Kidney (tissue), 14 donors: Measurements from ENCODE around the gene CX3CR1. TPM values are rescaled to one million over a fixed set of nuclear protein-coding genes. Genes with fewer than 3 reads are reported as not detected.

Experiments used
- DNase-seq, 5 donors: peaks; one replicate each; pipeline ENCODE4 v3.0.0-alpha.2; 2013 to 2020
- FAIRE-seq: peaks from 2 replicates; lab custom pipeline; 2012; peaks lifted over from hg19 to GRCh38; lab: Jason Lieb, UNC
- H3K27ac ChIP-seq, 2 donors: one replicate each; pipeline ENCODE4 v1.7.0; 2013; ENCODE audit warnings: low read depth in 2 of 2, low read length in 2 of 2, inconsistent platforms in 1 of 2
- H3K27me3 ChIP-seq: one replicate; pipeline ENCODE4 v1.7.1; 2013; ENCODE audit warnings: low read length, inconsistent platforms; ENCODE audit not compliant: control insufficient read depth, insufficient read depth
- H3K36me3 ChIP-seq, 3 donors: one replicate each; pipeline versions ENCODE4 v1.7.0 to v1.7.1; 2013; ENCODE audit warnings: low read length in 3 of 3, control low read depth in 1 of 3, inconsistent platforms in 1 of 3; ENCODE audit not compliant: insufficient read depth in 3 of 3, control insufficient read depth in 2 of 3
- H3K4me1 ChIP-seq, 3 donors: one replicate each; pipeline versions ENCODE4 v1.7.0 to v1.7.1; 2013; ENCODE audit warnings: low read length in 3 of 3, inconsistent platforms in 1 of 3, low read depth in 1 of 3; ENCODE audit not compliant: control insufficient read depth in 2 of 3, insufficient read depth in 2 of 3
- H3K4me3 ChIP-seq, 3 donors: one replicate each; pipeline versions ENCODE4 v1.7.0 to v1.8.1; 2013; ENCODE audit warnings: low read length in 3 of 3, control low read depth in 1 of 3, inconsistent platforms in 1 of 3
- H3K9ac ChIP-seq, 3 donors: one replicate each; pipeline versions ENCODE4 v1.7.0 to v1.7.1; 2013; ENCODE audit warnings: low read length in 3 of 3, control low read depth in 1 of 3, inconsistent platforms in 1 of 3
- H3K9me3 ChIP-seq, 3 donors: one replicate each; pipeline versions ENCODE4 v1.7.0 to v1.7.1; 2013; ENCODE audit warnings: low read length in 3 of 3, control low read depth in 1 of 3, inconsistent platforms in 1 of 3; ENCODE audit not compliant: control insufficient read depth in 2 of 3, insufficient read depth in 1 of 3
- intact Hi-C: fragments of 100-400 bp; cut with DNase I; formaldehyde crosslinking; loops from one replicate; pipeline ENCODE4 v1.11.1; 2022
- polyA plus RNA-seq: library from polyadenylated mRNA; stranded (reverse); fragments of 350-450 nt; fragmentation: Illumina TruSeq; extraction: RNeasy Lipid Tissue Mini Kit (QIAGEN cat#74804); gene quantifications from one replicate; pipeline ENCODE4 v1.2.3, GENCODE V29; 2014; ENCODE audit warnings: low read depth, low replicate concordance; ENCODE audit not compliant: insufficient read depth
- total RNA-seq: library from RNA; stranded (reverse); fragmentation: NEBNext Ultra II Directional; extraction: Animal tissue kit (Norgen Biotek cat#: 25700); gene quantifications from one replicate; pipeline ENCODE4 v1.2.1, GENCODE V29; 2021
- TF ChIP-seq, protein P1 (sequence below): IDR thresholded peaks from 3 replicates; pipeline ENCODE4 v1.5.1; 2012; ENCODE audit warnings: mild to moderate bottlenecking, moderate library complexity, borderline replicate concordance; ENCODE audit not compliant: insufficient read depth; ENCODE audit errors: extremely low read depth
- donor health status: control.
- donor health status: control.
- donor health status: control.
- donor health status: control.
- donor health status: control.
- donor health status: DM: yes; HTN: yes; CAD: no.
- donor health status: Normal renal cell carcinoma (clear cell type).

Gene CX3CR1
- total and polyA plus RNA-seq, 2 donors from 2014 or later, result 0.99 to 4.4 TPM

DNA sequence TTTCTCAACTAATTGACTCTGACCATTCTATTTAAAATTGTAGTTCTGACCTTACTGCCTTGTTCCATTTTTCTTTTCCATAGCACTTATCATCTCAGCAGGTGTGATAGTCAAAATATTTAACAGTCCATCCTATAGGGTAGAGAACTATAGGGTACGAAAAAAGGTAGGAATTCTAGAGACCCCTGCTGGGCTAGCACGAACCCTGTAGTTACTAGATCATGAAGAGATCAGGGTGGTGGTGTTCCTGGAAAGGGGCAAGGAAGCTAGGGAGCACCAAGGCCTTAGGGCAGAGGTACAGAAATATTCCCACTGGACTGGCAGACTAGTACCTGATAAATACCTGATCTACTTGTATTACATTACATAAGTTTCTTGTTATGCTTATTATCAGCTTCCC, 55.5 kb downstream of the CX3CR1 start:
- FAIRE-seq (no peak), DNase-seq (no peak)
- Histone ChIP-seq H3K27ac (no peak overlapping the region), H3K4me3 (no peak overlapping the region), H3K4me1 (no peaks in the 10 kb centered on the region), H3K9ac (no peak overlapping the region), H3K27me3 (no peaks in the 10 kb centered on the region), H3K9me3 (no peaks in the 10 kb centered on the region), H3K36me3 (no peaks in the 10 kb centered on the region)
- intact Hi-C loops, result no loop called here
- TF ChIP-seq, protein P1, sequence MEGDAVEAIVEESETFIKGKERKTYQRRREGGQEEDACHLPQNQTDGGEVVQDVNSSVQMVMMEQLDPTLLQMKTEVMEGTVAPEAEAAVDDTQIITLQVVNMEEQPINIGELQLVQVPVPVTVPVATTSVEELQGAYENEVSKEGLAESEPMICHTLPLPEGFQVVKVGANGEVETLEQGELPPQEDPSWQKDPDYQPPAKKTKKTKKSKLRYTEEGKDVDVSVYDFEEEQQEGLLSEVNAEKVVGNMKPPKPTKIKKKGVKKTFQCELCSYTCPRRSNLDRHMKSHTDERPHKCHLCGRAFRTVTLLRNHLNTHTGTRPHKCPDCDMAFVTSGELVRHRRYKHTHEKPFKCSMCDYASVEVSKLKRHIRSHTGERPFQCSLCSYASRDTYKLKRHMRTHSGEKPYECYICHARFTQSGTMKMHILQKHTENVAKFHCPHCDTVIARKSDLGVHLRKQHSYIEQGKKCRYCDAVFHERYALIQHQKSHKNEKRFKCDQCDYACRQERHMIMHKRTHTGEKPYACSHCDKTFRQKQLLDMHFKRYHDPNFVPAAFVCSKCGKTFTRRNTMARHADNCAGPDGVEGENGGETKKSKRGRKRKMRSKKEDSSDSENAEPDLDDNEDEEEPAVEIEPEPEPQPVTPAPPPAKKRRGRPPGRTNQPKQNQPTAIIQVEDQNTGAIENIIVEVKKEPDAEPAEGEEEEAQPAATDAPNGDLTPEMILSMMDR, result no peak

DNA sequence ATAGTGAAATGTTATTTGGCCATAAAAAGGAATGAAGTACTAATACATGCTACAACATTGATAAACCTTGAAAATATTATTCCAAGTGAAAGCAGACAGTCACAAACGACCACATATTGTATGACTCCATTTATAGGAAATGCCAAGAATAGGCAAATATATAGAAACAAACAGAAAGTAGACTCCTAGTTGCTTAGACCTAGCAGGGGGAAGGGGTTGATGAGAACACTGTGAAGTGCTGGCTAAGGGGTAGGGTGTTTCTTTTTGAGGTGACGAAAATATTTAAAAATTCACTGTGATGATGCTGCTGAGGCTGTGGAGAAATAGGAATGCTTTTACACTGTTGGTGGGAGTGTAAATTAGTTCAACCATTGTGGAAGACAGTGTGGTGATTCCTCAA, 56.9 kb downstream of the CX3CR1 start:
- no peak overlapping the region for H3K27ac ChIP-seq
- DNase-seq, result no peak
- intact Hi-C loops, result no loop called here
- H3K27me3 ChIP-seq, result no peaks in the 10 kb centered on the region
- no peaks in the 10 kb centered on the region for H3K4me1 ChIP-seq
- H3K9ac ChIP-seq, result no peak overlapping the region
- no peak for FAIRE-seq
- H3K36me3 ChIP-seq, result no peaks in the 10 kb centered on the region
- no peak overlapping the region for H3K4me3 ChIP-seq
- TF ChIP-seq, protein P1, result no peak
- H3K9me3 ChIP-seq, result no peaks in the 10 kb centered on the region

DNA sequence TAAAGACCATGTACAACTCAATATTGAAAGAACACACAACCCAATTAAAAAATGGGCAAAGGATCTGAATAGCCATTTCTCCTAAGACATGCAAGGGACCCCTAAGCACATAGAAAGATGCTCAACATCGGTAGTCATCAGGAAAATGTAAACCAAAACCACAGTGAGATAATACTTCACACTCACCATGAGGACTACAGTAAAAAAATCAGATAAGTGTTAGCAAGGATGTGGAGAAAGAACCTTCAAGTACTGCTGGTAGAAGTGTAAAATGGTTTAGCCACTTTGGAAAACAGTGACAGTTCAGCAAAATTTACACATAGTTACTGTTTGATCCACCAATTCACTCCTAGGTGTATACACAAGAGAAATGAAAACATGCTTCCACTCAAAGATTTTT, 57.4 kb downstream of the CX3CR1 start:
- FAIRE-seq (no peak), DNase-seq (no peak)
- intact Hi-C loops, result no loop called here

More for the DNA sequence above, 57.4 kb downstream of the CX3CR1 start:
- no peaks in the 10 kb centered on the region for H3K36me3 ChIP-seq
- H3K9me3 ChIP-seq, result no peaks in the 10 kb centered on the region
- TF ChIP-seq, protein P1, result no peak
- no peaks in the 10 kb centered on the region for H3K4me1 ChIP-seq
- no peak overlapping the region for H3K4me3 ChIP-seq
- no peak overlapping the region for H3K27ac ChIP-seq
- no peak overlapping the region for H3K9ac ChIP-seq
- no peaks in the 10 kb centered on the region for H3K27me3 ChIP-seq
